ENCODE results near the gene DAPK1.

DAPK1 gene

DNA sequence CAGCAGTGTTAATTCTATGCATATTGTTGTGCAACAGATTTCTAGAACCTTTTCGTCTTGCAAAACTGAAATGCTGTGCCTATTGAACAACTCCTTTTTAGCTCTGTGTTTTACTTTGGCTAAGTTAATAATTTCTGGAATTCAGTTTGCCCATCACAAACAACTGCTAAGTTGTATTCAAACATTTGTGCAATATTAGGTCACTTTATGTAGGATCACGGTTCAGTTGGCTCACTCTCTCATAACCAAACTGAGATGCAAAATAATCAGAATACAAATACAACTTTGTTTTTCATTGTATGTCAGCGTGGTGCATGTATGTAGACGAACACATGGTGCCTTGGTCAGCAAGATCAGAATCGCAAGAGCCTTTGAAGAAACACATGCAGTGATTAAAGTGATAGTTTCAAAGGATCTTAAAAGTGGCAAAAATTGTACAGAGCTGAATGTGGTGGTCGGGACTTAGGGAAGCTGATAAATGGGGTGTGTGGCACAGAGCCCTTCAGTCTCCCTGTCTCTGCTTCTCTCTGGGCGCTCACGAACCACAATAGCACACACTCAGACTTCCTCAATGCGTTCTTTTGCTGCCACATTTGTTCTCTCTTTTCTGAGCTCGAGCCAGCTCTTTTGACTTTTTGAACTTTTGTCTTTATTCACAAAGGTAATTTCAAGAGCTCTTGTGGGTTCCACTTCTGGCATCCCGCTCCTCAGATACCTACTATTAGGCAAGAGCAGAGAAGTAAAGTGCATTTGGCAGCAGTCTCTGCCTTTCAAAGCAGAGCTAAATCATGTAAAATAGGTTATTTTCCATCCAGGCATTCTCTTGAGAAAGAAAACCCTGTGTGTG lies 115.8 kb downstream of the DAPK1 start:
- DNase-seq (ENCODE audit: low read depth): no peak

- DNase-seq (ENCODE audit: low read depth): no peak
Observed at GRCh38 chr9:87614397-87614796, 116.7 kb downstream of the DAPK1 start.

DNA sequence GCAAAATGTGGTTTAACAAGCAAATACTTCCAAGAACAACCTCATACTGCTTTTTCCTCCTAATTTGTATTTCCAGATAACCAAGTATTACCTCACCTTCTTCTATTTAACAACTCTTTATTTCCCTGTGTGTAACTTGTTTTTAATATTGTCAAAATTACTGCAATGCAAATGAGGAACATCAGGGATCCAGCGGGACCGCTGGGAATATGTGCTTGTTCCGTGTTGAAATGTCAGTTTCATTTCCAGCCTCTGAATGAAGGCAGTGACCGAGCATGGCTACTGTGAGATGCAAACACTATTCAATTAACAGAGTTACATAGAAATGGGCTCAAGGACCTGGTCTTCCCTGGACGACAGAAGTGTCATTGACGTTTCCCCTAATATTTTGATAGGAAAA lies 117.5 kb downstream of the DAPK1 start:
- no peak for DNase-seq (ENCODE audit: low read depth)

DNA sequence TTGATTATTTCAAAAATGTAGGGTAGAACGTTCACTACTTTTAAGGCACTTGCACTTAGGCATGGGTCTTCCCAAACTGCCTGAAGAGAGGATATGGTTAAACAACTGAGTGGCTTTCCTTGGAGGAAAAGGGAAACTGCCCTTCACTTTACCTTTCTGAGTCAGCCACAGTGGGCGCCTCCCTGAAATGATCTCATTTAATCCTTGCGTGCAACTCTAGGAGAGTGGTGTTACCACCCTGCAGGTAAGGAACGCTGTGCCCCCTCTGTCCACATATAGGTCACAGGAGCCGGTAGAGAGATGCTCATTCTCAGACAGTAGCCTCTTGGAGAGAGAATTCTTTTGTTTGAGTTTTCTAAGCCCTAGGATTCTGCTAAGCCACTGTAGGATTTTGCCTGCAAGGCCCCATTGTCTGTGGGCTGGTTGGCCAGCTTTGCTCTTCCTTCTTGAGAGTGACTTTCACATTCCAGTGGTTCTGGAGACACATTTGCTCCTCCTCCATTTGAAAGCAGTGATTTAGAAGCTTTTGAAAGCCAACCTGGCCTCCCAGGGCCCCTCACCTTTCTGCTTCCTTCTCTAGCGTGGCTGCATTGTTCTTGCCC lies 118.0 kb downstream of the DAPK1 start:
- no peak for DNase-seq (ENCODE audit: low read depth)

DNA sequence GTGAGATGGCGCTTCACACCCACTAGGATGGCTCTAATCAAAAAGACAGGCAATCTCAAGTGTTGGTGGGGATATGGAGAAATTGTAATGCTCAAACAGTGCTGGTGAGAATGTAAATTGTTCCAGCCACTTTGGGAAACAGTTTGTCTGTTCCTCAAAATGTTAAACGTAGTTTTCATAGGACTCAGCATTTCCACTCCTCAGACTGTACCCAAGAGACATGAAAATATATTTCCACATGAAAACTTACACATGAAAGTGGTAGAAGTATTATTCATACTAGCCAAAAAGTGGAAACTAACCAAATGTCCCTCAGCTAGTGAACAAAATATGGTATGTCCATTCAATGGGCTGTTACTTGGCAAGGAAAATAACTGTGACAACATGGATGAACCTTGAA lies 120.6 kb downstream of the DAPK1 start:
- no peak for DNase-seq (ENCODE audit: low read depth)

DNA sequence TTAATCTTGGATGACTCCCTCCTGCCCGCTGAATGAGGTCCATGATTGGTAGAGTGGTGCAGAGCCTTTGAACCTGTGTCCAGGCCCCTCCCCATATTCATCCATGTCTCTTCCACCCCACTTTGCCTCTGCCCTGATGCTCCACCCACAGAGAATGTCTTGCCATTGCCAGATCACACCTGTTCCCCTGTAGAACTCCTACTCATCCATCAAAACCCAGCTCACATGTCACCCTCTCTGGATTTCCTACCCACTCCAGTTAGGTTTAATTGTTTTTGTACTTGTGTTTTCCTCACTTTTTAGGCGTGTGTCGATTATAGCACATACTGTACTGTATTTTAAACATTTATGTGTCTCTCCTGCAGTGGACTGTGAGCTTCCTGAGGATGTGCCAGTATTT lies 121.3 kb downstream of the DAPK1 start:
- no peak for DNase-seq (ENCODE audit: low read depth)

GRCh38 chr9:87619346-87619745 lies 121.7 kb downstream of the DAPK1 start:
- DNase-seq (ENCODE audit: low read depth): no peak

DNA sequence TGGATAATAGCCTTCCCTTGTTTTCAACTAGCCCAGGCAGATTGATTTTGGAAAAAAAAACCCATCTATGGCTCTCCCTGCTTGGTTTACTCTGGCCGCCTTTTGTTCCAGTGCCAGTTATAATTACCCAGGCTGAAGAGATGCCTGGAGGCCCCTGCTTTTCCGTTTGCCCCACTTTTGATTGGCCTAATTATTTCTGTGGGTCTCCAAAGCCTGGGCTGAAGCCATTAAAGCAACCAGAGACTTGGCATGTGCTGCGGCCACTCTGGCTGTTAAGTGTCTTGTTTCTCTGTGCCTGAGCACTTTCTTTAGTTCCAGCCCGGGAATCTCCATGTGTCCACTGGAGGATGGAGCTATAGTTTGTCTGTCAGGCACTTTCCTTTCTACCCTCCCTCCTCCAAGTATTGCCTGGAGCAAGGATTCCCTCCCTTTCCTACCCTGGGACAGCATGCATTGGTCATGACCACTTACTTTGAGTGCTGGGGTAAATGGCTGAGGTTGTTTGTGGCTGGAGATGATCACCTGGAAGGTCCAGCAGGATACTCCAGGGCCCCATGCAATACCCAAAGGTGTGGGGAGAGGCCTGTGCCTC lies 123.2 kb downstream of the DAPK1 start:
- no peak for DNase-seq (ENCODE audit: low read depth)

DNA sequence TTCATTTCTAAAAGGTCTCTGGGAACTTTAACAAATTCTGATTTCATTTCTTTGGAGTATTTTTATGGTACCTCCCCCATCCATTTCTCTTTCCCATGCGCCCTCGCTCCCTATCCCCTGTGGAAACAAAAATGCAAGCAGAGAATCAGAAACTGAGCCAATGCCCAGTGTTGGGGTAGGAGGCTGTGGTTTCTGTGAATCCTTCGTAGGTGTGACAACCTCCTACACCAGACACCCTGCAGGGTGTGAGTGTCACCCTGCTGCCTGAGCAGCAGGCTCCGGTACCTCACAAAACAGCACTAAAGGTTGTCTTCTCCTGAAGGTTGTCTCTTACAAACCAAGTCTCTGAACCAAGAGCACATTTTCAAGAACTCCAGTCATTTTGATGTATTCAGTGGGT lies 124.4 kb downstream of the DAPK1 start:
- DNase-seq (ENCODE audit: low read depth): no peak

- DNase-seq (ENCODE audit: low read depth): no peak
Observed at GRCh38 chr9:87622923-87623322, 125.3 kb downstream of the DAPK1 start.

GRCh38 chr9:87628346-87628745 lies 130.7 kb downstream of the DAPK1 start:
- no peak for DNase-seq (ENCODE audit: low read depth)

DNA sequence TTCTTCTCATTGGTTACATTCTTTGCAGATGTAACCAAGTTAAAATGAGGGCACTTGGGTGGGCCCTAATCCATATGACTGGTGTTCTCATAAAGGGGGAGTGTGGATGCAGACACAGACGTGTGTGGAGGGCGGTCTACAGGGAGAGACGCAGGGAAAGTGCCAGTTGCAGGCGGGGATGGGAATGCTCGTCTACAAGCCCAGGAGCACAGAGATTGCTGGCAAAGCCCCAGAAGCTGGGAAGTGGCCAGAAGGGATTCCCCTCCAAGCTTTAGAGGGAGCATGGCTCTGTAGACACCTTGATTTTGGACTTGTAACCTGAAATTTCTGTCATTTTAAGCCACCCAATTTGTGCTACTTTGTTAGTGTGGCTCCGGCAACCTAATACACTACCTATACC lies 131.4 kb downstream of the DAPK1 start:
- DNase-seq (ENCODE audit: low read depth): no peak

- no peak for DNase-seq (ENCODE audit: low read depth)
Observed at GRCh38 chr9:87630266-87630665, 132.6 kb downstream of the DAPK1 start.

- DNase-seq (ENCODE audit: low read depth): no peak
Observed at GRCh38 chr9:87630846-87631245, 133.2 kb downstream of the DAPK1 start.

- no peak for DNase-seq (ENCODE audit: low read depth)
Observed at GRCh38 chr9:87635656-87636501, 138.2 kb downstream of the DAPK1 start.

DNA sequence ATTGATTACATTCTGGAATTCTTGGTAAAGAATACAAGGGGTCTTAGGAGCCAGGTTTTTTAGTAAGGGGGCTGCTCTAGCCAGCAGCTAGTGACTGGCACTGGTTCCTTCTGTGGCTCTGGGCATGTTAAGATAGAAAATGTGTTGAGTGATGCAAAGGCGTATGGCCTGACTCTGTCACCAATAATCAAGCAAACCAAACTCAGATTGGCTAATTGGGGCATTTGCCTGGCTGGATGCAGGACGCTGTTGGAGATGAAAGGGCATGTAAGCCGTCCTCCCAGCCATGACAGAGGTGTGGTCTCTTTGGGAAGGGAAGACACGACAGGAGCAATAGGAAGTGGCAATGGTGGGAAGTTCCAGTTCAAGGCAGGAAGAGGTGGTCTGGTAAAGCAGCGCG lies 140.6 kb downstream of the DAPK1 start:
- DNase-seq (ENCODE audit: low read depth): no peak

DNA sequence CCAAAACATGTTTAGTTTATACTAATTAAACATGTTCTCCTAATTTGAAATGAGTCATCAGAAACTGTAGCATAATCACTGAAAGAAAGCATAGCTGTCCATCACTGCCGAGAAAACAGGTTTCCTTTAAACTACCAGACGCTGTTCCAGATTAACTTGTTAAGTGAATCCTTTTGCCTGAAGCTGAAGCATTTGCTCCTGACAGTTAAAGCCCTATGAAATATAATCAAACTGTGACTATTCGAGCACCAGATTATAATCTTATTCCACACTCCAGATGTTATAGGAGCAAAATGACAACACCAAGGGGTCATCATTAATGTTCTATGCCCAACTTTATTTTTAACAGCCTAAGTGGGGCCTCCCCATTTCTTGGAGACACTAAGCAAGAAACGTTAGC lies 142.3 kb downstream of the DAPK1 start:
- no peak for DNase-seq (ENCODE audit: low read depth)

DNA sequence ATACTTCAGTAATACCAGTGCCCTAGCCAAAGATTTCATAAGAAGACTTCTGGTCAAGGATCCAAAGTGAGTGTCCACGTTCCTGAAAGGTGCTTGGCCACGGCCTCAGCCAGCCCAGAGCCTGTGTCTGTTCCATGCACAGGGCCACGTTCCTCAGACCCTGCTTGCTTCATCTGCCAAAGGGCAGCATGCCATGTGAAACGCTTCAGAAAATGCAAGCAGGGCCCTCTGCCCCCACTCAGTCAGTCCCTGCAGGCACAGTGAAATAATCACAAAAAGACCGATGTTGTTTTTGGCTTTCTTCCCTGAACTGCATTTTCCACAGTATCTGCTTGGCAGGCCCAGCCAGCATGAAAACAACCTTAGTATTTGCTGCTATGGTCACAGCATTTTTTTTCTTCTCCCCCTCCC lies 142.7 kb downstream of the DAPK1 start:
- no peak for DNase-seq (ENCODE audit: low read depth)

DNA sequence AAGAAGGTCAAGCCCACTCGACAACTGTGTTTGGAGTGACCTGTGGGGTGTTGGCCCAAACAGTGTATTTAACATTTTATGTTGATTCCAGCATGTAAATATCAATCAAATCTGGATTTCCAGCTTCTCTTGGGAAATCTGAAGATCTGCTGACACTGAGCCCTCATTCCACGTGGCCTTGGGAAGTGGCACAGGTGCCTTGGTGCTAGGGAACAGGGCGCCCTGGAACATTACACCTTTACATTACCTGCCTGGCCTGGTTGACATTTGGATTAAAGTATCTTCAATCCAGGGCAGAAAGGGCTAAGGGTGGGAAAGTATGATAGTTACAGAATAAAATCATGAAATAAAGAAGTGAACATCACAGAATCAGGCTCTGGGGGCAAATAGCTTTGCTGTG lies 143.4 kb downstream of the DAPK1 start:
- no peak for DNase-seq (ENCODE audit: low read depth)

- no peak for DNase-seq (ENCODE audit: low read depth)
Observed at GRCh38 chr9:87642330-87643106, 144.9 kb downstream of the DAPK1 start.

GRCh38 chr9:87643107-87643650 lies 145.5 kb downstream of the DAPK1 start:
- no peak for DNase-seq (ENCODE audit: low read depth)

Data from activated T-cell treated with anti-CD3 and anti-CD28 coated beads for 24 hours (primary cell).